ENCODE data around the gene ZMYND19.

ZMYND19 gene

DNA sequence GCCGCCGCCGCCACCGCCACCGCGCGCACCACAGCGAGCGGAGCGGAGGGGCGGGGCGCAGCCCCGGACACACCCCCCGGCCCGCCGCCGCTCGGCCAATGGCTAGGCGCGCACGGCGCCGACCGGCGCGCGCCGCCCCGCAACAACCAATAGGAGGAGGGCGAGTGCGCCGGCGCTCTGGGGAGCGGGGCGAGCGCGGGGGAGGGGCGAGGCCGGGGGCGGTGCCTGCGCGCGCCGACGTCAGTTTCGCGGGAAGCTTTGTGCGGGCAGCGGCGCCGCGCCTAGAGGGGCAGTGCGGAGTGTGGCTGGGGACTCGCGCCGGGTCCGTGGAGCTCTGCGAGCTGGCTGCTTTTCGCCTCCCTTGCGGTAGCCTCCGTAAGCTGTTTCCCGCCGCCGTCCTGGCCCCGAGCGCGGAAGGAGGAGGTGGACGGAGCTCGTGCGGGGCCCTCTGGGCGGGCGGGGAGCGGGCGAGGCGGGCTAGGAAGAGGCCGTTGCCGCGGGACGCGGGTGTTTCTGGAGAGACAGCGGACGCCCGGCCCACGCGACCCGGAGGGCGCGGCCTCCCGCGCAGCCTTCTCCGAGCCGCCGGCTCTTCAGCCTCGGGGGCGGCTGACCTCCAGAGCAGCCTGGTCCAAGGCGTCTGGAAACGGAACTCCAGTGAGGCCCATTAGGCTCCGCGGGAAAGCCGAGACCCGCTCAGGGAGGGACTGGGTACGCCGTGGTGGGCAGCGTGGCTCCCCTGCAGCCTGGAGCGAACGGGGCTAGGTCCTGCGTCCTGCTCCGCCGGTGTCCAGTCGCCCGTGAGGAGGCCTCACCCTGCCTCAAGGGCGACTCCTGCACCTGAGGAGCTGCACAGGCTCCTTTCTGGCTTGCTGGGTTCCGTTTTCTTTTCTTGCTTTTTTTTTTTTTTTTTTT is at the start of gene ZMYND19:
ZMYND19 (minus strand) TSS at position 44 of the 915 bp plus-strand sequence. CDS start 249 bp downstream, outside the sequence.
- H3K4me3 ChIP-seq (replicated peaks in 1 of 2; ENCODE audit: low read depth in 2 of 2, low read length in 2 of 2), result peak within 1 kb of the TSS; percentile 65 to 70
- DNase-seq (ENCODE audit: low read depth in 2 of 2), result peak; percentile 83 to 90
- TF ChIP-seq, protein P1, sequence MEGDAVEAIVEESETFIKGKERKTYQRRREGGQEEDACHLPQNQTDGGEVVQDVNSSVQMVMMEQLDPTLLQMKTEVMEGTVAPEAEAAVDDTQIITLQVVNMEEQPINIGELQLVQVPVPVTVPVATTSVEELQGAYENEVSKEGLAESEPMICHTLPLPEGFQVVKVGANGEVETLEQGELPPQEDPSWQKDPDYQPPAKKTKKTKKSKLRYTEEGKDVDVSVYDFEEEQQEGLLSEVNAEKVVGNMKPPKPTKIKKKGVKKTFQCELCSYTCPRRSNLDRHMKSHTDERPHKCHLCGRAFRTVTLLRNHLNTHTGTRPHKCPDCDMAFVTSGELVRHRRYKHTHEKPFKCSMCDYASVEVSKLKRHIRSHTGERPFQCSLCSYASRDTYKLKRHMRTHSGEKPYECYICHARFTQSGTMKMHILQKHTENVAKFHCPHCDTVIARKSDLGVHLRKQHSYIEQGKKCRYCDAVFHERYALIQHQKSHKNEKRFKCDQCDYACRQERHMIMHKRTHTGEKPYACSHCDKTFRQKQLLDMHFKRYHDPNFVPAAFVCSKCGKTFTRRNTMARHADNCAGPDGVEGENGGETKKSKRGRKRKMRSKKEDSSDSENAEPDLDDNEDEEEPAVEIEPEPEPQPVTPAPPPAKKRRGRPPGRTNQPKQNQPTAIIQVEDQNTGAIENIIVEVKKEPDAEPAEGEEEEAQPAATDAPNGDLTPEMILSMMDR (IDR thresholded peaks at IDR 0.05; ENCODE audit: low read depth, low read length), result no peak

DNA sequence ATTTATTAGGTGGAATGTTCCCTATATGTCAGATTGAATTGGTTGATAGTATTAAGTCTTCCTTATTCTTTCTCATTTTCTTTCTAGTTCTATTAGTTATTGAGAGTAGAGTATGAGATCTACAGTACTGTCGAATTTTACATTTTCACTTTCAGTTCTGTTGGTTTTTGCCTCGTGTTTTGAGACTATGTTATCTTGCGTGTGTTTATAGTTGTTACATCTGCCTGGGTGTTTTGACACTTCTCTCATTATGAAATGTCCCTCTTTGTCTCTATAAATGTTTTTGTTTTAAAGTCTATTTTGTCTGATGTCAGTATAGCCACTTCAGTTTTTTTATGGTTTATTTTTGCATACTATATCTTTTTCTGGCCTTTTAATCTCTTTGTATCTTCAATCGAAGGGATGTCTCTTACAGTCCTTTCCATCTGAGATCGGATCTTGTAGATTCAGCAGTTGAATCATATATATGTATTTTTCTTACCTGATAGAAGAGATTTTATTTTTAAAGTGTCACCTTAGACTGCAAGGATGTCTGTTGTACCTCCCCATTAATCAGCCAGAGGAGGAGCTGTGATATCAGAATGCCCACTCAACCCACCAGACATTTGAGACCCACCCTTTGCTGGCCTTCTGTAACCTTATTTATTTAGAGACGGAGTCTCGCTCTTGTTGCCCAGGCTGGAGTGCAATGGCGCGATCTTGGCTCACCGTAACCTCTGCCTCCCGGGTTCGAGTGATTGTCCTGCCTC is 49.2 kb upstream of the ZMYND19 start:
- peak overlapping the region in 1 of 2 donors; percentile 0 for H3K4me3 ChIP-seq (replicated peaks in 1 of 2; ENCODE audit: low read depth in 2 of 2, low read length in 2 of 2)

DNA sequence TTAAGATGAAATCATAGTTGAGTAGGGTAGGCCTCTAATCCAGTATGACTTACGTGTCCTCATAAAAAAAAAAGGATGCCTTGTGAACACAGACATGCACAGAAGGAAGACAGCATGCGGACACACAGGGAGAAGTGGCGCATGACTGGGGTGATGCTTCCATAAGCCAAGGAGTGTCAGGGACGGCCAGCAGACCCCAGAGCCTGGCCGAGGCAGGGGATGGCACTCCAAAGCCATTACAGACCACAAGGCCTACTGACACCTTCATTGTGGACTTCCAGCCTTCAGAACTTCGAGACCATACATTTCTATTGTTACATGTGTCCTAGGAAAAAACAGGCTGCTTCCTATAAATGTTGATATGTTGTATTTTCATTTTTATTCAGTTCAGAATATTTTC is 48.4 kb upstream of the ZMYND19 start:
- no peak for DNase-seq (ENCODE audit: low read depth in 2 of 2)
- TF ChIP-seq, protein P1 (IDR thresholded peaks at IDR 0.05; ENCODE audit: low read depth, low read length), result no peak
- H3K4me3 ChIP-seq (replicated peaks in 1 of 2; ENCODE audit: low read depth in 2 of 2, low read length in 2 of 2), result no peak overlapping the region

More for the DNA sequence above, 49.2 kb upstream of the ZMYND19 start:
- TF ChIP-seq, protein P1 (IDR thresholded peaks at IDR 0.05; ENCODE audit: low read depth, low read length), result no peak
- no peak for DNase-seq (ENCODE audit: low read depth in 2 of 2)

DNA sequence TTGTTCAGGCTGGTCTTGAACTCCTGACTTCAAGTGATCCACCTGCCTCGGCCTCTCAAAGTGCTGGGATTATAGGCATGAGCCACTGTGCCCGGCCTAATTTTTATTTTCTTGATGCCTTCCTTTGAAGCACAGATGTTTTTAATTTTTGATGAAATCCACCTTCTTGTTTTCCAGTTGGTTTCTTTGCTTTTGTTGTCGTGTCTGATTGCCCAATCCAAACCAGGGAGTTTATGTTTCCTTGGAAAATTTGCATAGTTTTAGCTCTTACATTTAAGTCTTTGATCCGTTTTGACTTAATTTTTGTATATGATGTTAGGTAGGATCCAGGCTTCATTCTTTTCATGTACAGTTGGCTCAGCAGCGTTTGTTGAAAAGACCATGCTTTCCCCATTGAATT is 43.7 kb upstream of the ZMYND19 start:
- TF ChIP-seq, protein P1 (IDR thresholded peaks at IDR 0.05; ENCODE audit: low read depth, low read length), result no peak
- no peak for DNase-seq (ENCODE audit: low read depth in 2 of 2)
- H3K4me3 ChIP-seq (replicated peaks in 1 of 2; ENCODE audit: low read depth in 2 of 2, low read length in 2 of 2), result no peak overlapping the region

DNA sequence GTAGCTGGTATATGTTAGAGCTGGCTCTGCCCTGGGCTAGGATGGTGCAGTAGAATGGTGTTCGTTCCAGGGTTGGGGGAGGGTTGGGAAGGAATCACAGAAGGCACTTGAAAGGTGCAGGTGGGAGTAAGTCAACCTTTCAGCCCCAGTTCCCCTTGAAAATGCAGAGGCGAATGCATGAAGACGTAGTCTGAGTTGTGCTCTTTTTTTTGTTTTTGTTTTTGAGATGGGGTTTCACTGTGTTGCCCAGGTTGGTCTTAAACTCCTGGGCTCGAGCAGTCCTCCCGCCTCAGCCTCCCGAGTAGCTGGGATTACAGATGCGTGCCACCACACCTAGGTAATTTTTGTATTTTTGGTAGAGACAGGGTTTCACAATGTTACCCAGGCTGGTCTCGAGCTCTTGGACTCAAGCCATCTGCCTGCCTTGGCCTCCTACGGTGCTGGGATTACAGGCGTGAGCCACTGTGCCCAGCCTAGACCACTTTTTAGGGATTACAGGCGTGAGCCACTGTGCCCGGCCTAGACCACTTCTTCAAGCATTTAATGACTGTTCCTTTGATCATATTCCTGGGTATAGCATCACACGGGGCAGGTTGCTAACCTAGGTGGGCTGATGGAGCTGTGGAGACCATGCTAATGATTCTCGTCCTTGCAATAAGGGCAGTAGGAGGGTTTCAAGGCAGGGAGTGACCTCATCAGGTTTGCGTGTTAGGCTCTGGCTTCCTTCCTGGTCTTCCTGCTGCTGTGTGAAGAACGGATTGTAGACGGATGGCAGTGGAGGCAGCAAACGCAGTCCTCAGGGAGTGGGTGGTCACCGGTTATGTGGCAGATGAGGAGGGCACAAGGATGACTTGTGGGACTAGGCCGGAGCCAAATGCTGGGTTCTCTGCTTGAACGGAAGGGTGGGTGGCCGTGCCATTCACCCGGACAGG is 42.2 kb upstream of the ZMYND19 start:
- no peak for DNase-seq (ENCODE audit: low read depth in 2 of 2)
- no peak overlapping the region for H3K4me3 ChIP-seq (replicated peaks in 1 of 2; ENCODE audit: low read depth in 2 of 2, low read length in 2 of 2)
- TF ChIP-seq, protein P1 (IDR thresholded peaks at IDR 0.05; ENCODE audit: low read depth, low read length), result no peak

All from cardiac fibroblast (primary cell).